HTR-8/SVneo (cell line): ENCODE data around the gene DNAJC13.
A peak's percentile ranks its signal among the peaks of the same experiment; 100 is the strongest.

Source experiments
- DNase-seq: peaks from one replicate; pipeline ENCODE4 v3.0.0; 2011; ENCODE audit warnings: low spot score, mixed read lengths; ENCODE audit not compliant: insufficient read length
- FAIRE-seq: peaks from 2 replicates; lab custom pipeline; 2011; peaks lifted over from hg19 to GRCh38; lab: Jason Lieb, UNC

Gene DNAJC13

GRCh38 chr3:132456136-132456535 is 38.8 kb downstream of the DNAJC13 start:
- no peak for FAIRE-seq
- DNase-seq, result no peak

DNA sequence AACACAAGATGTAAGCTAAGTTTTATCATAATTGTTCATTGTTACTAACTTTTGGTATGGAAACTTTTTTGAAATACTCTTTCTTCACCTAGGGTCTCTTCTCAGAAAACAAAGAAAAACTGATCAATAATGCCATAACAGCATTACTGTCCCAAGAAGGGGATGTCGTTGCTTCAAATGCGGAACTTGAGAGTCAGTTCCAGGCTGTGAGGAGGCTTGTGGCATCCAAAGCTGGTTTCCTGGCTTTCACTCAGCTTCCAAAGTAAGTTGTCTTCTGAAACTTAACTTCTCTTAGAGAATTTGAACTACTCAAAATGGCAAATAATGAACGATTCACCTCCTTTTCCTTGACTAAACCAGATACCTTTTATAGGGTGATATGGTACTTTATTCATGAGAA is 39.3 kb downstream of the DNAJC13 start:
- no peak for FAIRE-seq

DNA sequence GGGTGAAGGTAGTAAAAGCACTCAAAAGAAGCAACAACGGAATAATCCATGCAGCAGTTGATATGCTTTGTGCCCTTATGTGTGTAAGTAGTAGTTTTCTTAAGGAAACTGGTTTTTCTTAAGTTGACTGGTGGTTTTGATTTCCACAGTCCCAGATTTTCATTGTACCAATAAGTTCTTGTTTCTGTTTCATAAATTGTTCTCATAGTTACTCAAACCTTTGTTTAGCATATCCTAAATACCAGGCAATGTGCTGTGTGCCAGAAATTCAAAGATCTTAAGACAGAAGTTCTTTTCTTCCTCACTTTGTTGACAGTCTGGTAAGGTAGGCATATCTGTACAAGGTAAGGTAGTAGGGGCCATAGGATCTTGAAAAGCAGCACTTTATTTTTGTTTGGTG is 40.0 kb downstream of the DNAJC13 start:
- DNase-seq (no peak), FAIRE-seq (no peak)

More for the DNA sequence above, 39.3 kb downstream of the DNAJC13 start:
- no peak for DNase-seq

GRCh38 chr3:132459551-132459950 is 42.2 kb downstream of the DNAJC13 start:
- DNase-seq (no peak), FAIRE-seq (no peak)

DNA sequence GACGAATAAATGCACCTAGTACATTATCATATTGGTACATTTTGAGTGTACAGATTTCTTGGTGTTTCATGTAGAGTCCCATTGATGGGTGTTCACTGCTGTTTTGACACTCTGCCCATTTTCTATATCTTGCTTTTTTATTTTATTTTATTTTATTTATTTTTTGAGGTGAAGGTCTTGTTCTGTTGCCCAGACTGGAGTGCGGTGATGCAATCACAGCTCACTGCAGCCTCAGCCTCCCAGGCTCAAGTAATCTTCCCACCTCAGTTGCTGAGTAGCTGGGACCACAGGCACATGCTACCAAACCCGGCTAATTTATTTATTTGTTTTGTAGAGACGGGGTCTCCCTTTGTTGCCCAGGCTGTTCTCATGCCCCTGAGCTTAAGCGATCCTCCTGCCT is 44.2 kb downstream of the DNAJC13 start:
- DNase-seq, result no peak
- no peak for FAIRE-seq

- FAIRE-seq (no peak), DNase-seq (no peak)
These were observed 46.8 kb downstream of the DNAJC13 start for GRCh38 chr3:132464066-132464465.

DNA sequence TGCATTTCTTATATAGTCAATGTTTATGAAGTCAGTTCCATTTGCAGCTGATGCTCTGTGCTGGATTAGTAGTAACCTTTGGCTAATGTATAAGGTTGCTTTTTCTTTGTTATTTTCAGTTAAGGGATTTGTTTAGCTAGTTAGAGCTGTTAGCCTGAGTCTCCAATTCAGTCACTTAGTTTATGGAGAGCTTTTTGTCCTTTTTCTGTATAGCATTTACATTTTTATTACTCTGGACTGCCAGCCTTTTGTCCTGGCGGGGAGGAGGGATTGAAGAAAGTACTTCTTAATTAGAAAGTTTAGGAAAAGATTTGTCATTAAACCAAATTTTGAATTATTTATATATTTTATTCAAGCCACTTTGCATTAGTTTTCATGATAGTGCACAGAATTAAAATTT is 52.0 kb downstream of the DNAJC13 start:
- FAIRE-seq (no peak), DNase-seq (no peak)

DNA sequence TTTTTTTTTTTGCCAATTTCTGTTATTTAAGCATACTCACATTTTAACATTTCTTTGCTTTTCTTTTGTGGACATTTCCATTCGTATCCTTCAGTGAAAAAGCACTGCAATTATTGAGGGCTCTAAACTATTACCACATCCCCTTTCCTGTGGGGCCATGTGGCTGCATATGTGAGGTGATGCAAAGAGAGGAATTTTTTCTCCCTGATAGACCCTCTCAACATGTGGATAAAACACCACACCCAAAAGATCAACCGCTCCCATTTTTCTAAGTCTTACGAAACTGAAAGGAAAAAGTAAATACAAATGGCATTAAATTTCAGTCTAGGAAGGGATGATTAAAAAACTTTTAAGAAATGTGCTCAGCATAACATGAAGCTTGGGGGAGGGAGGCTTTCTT is 68.8 kb downstream of the DNAJC13 start:
- FAIRE-seq, result no peak
- no peak for DNase-seq

DNA sequence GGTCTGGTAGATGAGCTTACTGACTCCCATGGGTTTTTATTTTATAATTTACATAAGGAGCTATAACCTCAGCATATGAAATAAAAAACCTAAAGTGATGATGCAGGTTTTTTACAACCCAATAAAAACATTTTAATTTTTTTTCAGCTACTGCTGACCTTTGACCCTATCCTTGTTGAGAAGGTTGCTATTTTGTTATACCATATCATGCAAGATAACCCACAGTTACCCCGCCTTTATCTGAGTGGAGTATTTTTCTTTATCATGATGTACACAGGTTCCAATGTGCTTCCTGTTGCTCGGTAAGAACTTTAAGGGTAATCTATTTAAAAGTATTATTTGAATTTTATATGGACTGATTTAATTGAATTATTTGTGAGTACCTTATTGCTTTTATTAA is 70.8 kb downstream of the DNAJC13 start:
- DNase-seq, result no peak
- no peak for FAIRE-seq

GRCh38 chr3:132499071-132499470 is 81.8 kb downstream of the DNAJC13 start:
- DNase-seq, result no peak
- no peak for FAIRE-seq

DNA sequence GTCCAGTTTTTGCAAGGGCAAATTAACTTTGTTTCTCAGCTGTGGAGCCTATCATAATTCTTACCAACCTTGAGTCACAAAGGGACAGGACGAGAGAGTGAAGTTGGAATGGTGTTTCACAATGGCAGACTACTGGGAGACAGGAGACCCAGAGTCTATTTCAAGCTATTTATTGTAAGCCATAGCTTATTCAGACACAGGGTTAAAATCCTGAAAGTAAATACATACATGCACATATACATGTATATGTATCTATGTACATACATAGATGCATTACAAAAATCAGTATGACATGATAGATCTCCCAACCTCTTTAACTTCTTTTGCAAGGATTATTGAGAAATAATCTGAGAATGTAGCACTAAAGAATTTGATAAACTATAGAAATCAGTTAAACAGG is 86.3 kb downstream of the DNAJC13 start:
- DNase-seq (no peak), FAIRE-seq (no peak)

- DNase-seq (no peak), FAIRE-seq (no peak)
These were observed 87.2 kb downstream of the DNAJC13 start for GRCh38 chr3:132504375-132504933.

DNA sequence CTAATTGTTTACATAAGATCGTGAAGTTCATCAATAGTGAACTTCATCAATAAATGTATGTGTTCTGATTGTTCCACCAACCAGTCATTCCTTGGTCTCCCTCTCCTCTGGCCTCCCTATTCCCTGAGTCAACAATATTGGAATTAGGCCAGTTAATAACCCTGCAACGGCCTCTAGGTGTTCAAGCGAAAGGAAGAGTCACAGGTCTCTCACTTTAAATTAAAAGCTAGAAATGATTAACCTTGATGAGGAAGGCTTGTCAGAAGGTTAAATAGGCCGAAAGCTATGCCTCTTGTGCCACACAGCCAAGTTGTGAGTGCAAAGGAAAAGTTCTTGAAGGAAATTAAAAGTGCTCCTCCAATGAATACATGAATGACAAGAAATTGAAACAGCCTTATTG is 90.4 kb downstream of the DNAJC13 start:
- no peak for DNase-seq
- FAIRE-seq, result no peak

- DNase-seq (no peak), FAIRE-seq (no peak)
These were observed 91.8 kb downstream of the DNAJC13 start for GRCh38 chr3:132509096-132509495.

GRCh38 chr3:132509506-132509905 is 92.2 kb downstream of the DNAJC13 start:
- FAIRE-seq, result no peak

DNA sequence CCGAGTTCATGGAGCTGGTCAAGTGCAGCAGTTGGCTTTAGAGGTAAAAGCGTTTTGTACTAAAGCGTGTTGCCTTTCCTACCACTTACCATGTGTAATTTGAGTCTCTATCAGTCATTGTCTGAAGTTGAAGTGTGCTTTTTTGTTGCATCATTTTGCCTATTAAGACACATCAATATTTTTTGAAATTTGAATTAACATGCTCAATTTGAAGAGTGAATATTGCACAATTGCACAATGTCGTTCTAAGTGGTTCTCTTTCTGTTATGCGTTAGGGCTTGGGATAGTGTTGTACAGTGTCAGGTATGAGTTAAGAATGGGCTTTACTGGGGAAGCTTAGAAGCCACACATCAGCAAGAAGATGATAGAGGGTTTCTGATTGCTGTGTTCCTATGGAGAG is 95.8 kb downstream of the DNAJC13 start:
- no peak for FAIRE-seq
- DNase-seq, result no peak

More at GRCh38 chr3:132509506-132509905, 92.2 kb downstream of the DNAJC13 start:
- no peak for DNase-seq

DNA sequence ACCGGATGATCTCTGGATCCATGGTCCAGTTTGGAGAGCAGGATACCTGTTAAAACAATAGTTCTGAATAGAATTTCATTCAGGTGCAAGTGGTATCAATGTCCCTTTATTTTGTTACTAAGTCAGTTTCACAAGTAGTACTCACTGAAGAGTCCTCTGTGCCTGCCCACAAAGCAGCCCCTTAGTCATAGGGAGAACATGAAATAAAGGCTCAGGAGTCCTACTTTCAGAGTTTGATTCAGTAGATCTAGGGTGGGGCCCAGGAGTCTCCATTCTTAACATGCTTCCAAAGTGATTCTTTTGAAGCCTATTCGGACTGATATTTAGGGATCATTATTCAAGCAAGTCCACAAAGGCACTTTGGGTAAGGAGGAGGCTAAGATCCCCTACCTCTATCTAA is 100.0 kb downstream of the DNAJC13 start:
- DNase-seq, result no peak
- FAIRE-seq, result no peak

GRCh38 chr3:132519914-132520313 is 102.6 kb downstream of the DNAJC13 start:
- FAIRE-seq (no peak), DNase-seq (no peak)

GRCh38 chr3:132521901-132522300 is 104.6 kb downstream of the DNAJC13 start:
- no peak for FAIRE-seq
- no peak for DNase-seq

DNA sequence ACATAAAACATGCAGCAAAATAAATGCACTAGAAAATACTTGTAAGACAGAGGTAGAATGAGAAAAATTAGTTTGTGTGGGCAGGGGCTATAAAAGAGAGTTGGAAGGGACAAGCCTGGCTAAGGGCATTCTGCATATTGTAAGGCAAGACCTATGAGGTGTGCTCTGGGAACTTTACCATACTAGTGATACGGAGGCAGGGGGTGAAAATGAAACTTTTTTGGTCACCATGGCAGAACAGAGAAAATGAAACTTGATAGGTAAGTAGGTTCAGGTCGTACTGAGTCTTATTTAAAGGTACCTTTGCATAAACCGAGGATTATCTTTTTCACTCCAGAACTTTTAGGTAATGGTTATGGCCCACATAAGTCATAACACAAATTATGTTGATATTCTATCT is 105.1 kb downstream of the DNAJC13 start:
- DNase-seq (no peak), FAIRE-seq (no peak)

DNA sequence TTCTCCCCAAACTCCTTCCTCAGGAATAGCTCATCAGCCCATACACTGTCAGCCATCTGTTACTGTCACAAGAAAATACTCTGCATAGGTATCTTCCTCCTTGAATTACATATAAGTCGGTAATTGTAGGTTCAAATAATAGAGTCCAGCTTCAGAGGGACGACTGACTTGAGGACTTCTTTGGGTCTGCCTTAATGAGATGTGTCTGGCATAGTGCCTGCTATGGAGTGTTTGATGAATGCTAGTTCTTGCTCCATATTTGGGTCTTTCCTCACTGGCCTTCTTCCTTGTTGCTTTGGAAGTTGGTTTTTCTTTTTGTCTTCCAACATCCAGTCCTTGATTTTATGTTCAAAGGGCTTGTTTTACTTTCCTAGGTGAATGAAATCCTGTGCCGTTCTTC is 113.3 kb downstream of the DNAJC13 start:
- no peak for DNase-seq
- no peak for FAIRE-seq

DNA sequence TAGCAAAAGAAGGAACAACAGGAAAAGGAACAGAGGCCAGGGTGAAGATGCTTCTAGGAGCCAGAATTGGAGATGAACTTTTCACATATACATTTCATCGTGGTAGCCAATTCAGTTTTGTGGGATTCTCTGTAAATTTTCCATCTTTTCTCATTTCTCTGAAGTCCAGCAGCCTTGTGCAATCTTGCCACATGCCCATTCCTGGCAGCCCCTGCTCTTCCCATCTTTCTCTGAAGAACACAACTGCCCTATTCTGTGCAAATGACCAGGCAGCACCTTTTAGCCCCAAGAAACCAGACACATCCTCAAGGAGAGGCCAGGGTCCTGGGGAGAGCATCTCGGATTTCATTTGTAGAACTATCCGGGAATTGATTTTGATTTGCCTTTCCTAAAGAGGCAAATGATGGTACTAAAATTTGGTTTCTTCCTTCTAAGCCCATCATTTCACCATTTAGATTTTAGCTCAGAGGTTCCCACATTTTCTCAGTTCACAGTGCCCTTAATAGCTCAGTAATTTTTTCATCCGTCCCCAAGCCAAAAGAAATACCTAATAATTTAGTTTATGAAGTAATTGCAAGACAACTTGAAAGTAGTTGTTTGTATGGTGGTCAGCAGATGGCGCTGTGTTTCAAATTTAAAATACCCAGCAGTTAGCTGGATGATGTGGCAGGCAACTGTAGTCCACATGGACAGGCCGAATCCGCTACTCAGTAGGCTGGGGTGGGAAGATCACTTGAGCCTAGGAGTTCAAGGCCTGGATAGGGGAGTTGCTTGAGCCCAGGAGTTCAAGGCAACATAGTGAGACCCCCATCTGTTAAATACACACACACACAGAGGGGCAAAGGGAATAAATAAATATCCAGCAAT is 118.5 kb downstream of the DNAJC13 start:
- peak; percentile 48 for FAIRE-seq
- peak; percentile 60 for DNase-seq
